ENCODE results near the gene PRLH.
A peak's percentile ranks its signal among the peaks of the same experiment; 100 is the strongest.

The PRLH gene

DNA sequence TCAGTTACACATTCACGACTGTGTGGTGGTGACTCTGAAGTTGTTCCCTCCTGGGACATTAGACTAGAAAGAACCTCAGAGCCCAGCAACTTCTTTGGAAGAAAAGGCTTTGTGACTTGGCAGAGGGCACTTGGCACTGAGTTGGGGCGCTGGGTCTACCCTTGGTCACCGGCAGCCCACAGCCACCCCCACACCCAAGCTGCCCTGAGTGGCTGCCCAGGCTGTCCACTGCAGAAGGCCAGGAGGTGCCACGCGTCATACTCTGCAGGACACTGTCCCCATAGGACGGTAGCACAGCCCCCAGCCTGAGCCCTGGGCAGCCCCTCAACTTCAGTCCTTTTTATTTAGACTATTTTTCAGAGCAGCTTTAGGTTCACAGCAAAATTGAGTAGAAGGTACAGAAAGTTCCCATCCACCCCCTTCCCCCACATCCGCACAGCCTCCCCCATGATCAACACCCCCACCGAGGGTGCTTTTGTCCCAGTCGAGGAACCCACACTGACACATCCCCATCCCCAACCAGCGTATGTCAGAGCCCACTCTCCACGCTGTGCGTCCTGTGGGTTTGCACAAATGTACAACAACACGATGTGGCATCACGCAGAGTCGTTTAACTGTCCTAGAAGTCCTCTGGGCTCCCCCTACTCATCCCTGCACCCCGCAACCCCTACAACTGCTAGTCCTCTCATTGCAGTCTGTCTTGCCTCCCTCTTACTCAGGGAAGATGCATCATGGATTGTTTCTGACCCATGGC, 1.1 kb downstream of the PRLH start:
- no peak for DNase-seq

DNA sequence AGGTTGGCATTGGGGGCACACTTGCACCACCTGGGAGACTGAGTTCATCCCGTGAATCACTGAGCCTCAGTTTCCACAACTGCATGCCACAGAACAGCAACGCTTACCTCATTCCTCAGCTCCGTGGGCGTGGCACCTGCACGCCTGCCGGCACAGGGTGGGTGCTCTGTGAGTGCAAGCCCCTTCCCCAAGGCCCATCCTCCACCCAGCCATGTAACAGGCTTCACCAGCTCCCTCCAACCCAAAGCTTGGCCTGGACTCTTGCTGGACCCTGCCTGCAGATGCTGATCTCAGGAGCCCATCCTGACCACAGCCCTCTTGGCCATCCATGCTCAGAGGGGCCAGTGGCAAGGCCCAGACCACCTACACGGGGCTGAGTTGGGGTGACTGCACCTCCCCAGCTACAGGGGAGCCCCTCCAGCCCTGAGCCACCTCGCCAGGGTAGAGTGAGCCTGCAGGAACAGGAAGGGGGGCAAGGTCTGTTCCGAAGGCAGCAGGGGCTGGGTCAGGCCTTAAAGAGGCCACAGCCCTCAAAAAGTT, 1.8 kb downstream of the PRLH start:
- DNase-seq = no peak

DNA sequence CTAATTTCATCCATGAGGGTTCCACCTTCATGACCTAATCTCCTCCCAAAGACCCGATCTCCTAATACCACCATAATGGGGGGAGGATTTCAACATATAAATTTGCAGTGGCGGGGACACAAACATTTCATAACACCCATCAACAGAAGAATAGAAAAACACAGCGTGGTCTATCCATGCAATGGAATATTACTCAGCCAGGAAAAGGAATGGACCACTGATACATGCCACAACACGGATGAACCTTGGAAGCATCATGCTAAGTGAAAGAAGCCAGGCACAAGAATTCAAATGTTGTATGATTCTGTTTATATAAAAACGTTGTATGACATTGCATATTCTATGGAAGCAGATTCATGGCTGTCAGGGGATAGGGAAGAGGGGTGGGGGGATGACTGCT, 2.7 kb downstream of the PRLH start:
- DNase-seq = no peak

DNA sequence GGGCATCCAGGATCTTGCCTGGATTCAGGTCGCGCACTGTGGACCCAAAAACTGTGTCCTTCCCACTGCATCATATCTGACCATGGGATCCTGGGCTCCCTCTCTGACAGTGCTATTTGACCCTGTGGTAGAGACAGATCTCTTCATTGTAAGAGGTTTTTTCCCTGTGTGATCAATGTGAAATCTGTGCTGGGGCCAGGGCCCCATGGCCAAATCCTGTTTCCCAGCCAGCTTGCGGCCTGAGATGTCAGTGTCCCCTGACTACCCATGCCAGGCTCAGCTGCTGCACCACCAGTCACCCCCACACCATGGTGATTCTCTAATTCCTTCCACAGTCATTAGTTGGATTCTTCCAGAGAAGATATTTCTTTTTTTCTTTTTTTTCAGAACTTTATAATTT, 3.5 kb downstream of the PRLH start:
- DNase-seq = no peak

DNA sequence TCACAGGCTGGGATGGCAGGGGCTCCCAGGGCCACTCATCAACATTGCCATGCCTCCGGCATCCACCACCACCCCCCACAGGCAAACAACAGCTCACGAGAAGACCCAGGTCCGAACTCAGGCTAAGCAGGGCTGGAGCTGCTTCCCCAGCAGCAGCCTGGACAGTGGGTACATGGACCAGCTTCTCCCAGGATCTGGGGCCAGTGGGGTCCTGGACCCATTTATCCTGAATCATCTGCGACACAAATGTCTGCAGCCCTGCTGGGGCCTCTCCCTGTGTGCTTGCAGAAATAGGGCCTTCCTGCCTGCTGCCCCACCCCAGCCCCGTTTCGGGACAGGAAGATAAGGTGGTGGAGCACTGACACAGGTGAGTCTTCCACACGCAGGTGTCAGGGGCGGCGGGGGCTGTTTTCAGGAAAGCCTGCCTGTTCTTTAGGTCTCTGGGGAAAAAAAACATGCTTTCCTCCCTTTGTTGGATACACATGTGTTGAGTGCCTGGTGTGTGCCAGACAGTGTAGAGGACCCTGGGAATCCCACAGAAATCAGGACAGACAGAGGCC, 4.5 kb downstream of the PRLH start:
- no peak for DNase-seq

DNA sequence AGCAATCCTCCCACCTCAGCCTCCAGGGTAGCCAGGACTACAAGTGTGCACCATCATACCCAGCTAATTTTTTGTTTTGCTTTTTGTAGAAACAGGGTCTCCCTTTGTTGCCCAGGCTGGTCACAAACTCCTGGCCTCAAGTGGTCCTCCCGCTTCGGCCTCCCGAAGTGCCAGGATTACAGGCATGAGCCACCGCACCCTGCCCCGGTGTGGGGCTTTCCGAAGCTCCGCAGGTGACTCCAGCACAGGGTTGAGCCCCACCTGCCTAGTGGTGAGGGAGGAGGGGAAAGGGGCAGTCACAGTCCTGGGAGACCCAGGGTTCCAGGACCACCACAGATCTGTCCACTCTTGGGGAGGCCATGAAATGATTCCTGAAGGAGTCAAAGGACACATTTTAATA, 5.2 kb downstream of the PRLH start:
- DNase-seq = no peak

DNA sequence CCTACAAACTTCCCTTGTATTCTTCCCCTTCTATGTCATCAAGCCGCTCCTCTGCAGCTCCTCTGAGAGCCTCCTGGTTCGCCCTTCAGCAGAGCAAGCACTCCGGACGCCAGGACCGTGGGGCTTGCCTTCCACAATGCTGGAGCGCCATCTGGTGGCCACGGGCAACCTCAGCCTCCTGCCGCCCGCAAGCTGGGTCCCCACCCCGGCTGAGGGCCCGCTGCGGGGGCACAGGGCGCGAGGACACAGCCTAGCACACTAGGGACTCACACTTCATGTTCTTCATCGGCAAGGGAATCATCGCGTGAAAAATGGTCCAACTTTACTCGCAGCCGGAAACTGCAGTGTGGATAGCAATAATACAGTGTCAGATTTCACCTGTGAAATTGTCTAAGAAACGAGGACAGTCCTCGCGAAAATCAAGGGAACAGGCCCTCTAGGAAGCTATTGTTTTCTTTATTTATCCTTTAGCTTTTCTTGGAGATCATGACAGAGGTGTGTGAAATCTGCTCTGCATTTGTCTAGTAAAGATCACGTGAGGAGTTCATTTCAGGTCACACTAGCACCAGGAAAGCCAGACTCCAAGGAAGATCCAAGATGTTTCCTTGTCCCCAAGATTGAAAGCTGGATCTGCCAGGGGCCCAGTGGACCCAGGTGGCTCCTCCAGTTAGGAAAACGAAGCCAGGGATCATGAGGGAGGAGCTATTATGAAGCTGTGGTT, 5.8 kb downstream of the PRLH start:
- peak; percentile 71 for DNase-seq

DNA sequence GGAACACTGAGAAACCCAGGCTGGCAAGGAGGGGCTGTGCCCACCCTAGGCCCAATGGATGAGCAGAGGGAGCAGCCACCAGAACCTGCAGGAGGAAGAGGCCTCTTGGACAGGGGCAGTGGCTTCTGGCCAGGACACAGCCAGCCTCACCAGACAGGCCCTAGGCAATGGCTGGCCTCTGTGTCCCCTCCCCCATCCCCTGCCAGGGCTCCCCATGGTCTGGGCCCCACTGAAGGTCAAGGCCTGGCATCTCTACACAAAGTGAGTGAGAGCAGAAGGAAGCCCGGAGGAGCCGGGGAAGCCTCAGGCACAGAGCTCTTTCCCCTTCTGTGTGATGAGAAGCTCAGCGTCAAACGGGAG, 6.3 kb downstream of the PRLH start:
- DNase-seq = no peak

DNA sequence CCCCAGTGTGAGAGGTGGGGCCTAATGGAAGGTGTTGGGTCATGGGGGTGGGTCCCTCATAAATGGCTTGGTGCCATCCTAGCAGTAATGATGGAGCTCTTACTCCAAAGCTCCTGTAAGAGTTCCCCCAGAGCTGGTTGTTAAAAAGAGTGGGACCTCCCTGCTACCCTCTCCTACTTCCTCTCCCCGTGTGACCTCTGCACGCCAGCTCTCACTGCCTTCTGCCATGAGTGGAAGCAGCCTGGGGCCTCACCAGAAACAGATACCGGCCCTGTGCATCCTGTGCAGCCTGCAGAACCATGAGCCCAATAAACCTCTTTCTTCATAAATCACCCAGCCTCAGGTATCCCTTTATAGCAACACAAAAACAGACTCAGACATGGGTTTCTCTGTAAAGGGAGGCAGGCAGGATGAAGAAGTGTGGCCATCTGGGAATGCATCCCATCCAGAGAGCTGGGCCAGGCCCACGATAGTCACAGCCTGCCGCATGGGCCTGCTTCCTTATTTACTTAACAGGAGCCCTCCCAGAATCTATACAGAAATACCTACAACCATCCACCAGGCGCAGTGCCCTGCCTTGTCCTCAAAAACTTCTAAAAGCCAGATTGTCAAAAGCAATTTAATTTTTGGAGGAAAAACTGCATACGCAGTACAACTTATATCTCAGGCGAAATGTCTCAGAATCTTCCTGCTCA, 7.5 kb downstream of the PRLH start:
- no peak for DNase-seq

DNA sequence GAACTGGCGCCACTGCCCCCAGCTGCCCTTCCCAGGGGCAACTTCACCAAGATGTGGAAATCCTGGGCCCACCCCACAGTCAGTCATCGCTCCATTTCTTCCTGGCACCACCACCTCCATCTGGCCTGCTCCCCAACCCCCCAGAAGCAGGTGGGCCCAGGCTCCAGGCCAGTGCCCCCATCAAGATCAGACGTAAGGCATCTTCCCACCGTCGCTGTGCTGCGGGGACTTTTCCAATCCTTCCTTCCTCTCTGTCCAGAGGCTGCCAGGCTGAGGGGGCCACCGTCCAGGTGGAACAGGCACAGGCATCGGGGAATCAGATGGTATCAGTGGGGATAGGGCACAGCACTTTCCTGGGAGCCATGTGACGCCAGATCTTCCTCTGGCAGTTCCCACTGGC, 8.1 kb downstream of the PRLH start:
- no peak for DNase-seq

DNA sequence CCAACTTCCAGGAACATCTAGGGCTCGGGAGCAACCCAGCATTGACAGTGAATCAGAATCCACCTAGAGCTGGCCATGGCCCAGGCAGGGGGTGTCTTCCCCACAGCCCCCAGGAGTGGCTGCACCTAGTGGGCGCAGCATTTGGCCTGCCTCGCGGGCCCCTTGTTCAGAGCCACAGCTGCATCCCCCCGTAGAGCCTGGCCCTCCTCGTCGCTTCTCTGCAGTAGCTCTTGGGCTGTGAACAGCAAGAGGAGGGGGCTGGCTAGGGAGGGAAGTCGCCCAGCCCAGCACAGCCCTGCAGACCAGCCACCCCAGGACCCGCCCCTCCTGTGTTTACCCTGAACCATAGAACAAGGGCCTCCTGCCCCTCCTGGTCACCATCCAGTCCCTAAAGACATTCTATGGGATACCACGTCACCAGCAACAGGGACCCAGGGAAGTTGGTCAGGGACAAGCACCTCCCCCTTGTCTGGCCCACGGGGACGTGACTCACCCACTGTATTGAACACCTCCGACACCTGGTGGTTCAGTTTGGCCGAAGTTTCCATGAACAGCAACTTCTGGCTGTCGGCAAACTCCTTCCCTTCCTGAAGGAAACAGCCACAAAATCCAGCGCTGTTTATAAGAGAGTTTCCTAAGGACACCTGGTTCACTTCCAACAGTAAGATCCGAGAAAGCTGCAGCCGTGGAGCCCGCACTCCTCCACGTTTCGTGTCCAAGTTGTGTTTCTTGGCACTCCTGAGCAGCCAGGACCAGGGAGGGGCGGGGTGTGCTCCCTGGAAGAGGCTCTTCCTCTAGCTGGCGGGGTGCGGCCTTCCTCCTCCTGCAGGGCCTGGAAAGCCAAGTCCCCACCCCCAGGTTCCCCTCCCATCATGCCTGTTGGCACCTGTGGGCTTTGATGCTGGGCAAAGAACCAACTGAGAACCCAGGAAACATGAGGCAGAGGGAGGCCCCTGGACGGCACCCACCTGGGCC, 8.8 kb downstream of the PRLH start:
- no peak for DNase-seq

DNA sequence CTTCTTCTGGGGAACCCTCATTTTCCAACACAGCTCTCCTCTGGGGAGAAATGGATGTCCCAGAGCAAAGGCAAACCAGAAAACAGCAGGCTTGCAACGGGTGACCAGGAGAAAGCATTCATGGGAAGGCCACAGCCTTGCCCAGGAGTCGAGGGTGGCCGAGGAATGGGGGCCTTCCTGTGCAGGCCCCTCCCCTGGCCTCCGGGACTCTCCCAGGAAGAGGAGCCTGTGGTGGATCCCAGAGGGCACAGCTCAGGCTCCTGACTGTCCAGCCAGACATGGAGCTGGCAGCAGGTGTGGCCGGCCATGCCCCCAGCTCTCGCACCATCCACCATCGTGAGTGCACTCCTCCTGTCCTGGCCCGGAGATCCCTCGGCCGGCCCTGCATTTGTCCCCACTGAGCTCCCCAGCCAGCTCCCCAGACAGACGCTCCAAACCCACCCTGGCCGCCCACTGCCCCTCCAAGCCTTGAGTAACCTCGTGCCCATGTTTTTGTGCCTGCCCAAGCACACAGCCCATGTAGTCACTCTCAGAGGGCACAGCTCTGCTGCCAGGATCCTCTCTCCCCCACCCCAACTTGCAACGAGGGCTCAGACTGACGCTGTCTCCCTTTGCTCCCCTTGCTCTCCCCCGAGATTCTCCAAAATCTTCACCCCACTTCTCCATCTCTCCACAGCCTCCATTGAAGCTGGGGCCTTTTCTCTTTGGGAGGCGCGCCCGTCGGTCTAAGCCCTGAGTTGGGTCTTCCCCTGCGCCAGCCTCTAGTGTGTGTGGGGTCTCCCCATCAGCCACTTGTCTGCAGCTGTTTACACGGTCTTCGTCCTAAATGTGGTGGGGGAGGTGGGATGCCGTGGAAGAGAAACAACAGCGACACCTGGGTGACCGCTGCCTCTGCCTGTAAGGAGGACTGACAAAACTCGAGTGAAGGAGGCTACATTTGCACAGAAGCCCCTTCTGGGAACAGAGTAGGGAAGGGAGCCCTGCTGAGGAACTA, 9.8 kb downstream of the PRLH start:
- no peak for DNase-seq

DNA sequence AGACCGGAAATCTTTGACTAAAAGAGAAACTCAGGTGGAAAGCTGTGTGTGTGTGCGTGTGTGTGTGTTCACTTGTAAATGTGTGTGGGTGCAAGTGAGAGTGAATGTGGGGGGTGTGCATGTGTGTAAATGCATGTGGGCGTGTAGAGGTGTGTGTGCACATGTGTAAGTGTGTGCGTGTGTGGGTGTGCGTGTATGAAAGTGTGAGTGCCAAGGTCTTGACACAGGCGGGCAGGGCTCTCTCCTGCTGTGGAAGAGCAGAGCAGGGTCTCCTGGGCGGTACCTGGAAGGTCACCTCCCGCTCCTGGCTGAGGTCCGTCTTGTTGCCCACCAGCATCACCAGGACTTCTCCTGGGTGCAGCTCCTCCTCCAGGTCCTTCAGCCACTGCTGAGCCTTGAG, 10.6 kb downstream of the PRLH start:
- DNase-seq = no peak

DNA sequence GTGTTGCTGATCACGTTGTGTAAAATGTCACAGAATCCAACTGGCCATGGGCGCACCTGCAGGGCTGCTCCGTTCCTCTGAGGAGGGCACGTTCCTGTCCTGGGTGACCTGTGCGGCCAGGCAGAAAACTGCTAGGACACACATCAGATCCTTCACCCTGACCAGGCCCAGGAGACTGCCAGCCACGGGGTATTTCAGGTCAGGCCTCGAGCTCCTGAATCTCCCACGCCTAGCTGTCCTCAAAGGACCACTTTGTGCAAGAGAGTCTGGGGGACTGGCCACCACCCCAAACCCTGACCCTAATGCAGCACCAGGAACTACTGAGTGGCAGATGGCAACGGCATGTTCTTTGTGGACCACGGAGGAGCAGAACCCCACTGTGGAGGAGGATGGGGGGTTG, 11.1 kb downstream of the PRLH start:
- DNase-seq = no peak

DNA sequence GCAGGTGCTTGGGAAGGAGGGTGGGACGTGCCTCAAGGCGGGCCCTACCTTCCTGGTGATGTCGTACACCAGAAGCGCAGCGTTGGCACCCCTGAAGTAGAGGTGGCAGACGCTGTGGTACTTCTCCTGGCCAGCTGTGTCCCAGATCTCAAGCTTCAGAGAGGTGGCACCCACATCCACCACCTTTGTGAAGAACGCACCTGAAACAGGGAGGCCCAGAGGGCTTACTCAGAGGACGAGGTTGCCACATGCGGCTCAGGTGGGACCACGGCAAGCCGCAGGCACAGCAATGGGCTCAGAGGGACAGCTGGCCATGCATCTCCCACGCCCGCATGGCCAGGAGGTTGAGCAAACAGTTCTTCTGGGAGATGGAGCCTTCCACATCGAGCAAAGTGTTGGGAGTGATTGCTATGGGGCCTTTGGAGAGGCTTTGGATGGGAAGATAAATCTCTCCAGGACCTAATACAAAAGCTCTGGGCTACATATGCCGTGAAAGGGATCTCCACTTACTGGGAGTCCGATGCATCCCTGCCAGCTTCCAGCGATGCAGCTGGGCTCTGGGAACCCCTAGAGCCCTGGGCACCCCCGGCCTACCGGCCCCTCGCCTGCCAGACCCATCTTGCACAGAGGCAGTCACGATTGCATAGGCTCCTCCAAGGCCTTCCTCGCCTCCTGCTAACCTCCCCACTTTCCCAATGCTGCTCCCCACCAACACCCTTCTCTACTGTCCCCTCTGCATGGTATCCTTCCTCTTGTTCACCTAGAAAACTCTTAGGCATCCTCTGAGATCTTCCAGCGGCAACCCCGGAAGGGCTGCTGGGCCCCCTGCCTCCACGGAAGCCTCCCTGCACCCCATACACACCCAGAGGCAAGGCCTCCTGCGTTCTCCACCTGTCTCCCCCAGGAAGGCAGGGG, 11.8 kb downstream of the PRLH start:
- no peak for DNase-seq

DNA sequence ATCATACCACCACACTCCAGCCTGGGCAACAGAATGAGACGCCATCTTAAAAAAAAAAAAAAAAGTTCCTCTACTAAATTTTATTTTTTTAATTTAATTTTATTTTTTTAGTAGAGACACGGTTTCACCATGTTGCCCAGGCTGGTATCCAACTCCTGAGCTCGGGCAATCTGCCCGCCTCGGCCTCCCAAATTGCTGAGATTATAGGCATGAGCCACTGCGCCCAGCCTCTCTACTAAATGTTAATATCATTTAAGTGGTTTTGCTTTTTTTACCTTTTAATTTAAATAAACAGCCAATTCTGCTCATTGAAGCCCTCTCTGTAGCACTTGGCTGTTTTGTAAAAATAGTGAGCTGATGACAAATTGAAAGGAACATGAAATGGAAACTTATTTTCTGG, 15.0 kb downstream of the PRLH start:
- no peak for DNase-seq

DNA sequence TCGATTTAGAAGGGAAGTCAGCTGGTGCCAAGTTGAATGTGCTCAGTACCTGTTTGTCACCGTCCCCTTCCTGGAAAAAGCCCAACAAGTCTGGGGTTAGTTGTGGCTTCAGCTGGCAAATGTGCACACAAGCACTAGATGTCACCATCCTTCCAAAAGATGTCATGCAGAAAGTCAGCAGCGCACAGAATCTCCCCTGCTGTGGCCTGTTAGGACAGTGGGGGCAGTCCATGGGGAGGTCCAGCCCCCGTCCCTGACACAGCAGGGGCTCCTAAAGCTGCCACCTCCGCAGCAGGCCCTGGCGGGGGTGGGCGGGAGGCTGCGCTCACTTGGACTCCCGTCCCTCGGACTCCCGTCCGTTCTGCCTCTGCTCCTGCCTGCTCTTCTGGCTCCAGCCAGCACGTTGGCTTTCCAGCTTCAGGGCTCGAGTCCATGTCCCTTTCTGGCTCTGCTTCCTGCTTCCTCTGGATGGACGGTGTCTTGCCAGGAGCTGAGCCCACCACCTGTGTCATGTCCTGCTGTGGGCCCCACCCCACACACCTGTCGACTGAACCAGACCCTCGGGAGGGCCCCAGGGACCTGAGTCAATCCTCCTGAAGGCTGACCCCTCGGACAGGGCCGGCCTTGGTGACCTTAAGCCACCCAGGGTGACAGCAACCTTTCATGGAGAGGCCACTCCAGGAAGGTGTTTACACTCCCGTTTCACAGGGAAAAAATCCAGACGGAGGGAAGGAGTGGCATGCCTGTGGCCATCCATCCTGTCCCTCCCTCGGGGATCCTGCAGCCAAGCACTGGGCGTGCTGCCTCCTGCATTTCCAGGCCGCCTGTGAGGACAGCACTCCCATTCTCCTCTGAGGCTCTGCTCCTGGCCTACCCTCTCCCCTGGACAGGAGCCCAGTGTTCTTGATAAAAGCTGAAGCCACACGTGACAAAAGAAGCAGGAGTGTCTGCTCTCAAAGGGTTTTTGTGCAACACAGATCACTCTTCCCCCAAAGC, 15.7 kb downstream of the PRLH start:
- no peak for DNase-seq

All from cortex of kidney (tissue), 1 donor.